DMS114 treated with DMSO at 0.1 percent for 48 hours (cell line): ENCODE data around the gene CYBRD1.
A peak's percentile ranks its signal among the peaks of the same experiment; 100 is the strongest.
"Not testable (repeated sequence)": the region's sequence is repeated elsewhere in the genome, so short reads cannot be mapped to it uniquely, and the experiment has no call there.

Experiments used
- DNase-seq: peaks from one replicate; lab custom pipeline; 2025; ENCODE audit not compliant: unreplicated experiment; lab: John Stamatoyannopoulos, UW

The CYBRD1 gene

DNA sequence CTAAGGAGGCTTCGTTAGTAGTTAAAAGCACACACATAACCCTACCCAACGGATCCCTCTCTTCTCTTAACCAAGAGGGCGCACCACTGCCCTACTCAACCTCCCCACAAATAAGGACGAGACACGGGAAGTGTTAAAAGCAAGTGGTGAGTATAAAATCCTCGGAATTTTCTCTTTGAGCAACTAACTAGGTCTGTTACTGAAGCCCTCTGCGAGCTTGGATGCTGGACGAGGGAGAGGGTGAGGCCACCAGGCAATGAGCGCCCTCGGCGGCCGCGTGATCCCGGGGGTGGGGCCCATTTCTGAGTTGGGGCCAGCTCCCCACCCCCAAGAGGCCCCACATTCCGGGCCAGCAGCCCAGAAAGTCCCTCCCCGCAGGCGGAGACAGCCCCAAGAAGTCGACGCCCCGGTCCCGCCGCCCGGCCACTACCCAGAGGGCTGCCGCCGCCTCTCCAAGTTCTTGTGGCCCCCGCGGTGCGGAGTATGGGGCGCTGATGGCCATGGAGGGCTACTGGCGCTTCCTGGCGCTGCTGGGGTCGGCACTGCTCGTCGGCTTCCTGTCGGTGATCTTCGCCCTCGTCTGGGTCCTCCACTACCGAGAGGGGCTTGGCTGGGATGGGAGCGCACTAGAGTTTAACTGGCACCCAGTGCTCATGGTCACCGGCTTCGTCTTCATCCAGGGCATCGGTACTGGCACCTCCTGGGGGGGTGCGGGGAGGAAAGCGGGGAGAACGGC is at the start of gene CYBRD1:
TSS of gene CYBRD1 (plus strand) at position 423 of the 736 bp plus-strand sequence. CDS start at position 495, 72 bp downstream.
- peak; percentile 21 for DNase-seq

GRCh38 chr2:171475979-171476378 is 46.3 kb upstream of the CYBRD1 start:
- no peak for DNase-seq

GRCh38 chr2:171478345-171478744 is 43.9 kb upstream of the CYBRD1 start:
- DNase-seq: no peak

DNA sequence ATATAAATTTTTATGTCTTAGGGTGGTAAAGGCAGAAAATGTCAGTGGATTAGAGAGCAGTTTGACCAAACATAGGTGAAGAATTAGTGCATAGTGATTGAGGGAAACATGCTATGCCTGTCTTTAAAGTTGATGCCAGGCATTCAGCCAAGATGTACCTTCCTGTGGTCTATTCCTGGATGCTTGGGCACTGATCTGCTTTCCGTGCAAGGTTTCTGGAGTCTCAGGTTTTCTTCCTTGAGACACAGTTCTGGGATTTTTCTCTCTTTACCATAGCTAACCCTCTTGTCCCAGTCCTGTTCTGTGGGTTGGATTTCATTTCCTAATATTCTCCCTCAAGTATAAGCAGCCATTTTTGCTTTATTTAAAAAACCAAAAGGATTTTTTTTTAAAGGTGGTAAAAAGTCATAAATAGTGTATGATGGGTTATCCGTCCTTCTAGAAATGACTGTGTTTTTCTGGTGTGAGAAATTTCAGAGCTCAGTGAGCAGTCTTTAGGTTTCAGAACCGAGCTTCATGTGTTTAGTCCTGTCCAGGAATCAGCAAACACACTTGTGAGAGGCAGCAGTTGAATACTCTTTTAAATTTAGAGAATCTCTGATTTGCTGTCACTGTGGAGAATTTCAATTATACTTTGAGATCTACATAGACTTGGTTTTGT is 43.0 kb upstream of the CYBRD1 start:
- DNase-seq: no peak

GRCh38 chr2:171480908-171481307 is 41.4 kb upstream of the CYBRD1 start:
- no peak for DNase-seq

DNA sequence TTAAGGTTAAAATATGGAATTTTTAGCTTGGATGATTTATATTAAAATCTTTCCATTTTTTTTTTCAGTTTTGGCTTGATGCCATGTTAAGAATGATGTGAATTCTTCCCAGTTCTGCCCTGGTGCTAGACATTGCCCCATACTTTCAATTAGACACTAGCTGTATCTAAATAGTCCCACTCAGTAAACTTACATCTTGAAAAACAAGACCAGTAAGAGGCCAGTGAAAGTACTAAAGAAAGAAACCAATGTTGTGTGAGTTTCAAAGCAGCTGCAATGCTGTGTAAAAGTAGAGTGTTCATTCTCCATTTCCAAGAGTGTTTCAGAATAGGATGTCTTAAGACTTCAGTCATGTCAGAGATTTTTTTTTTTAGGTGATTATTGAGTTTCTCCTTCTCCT is 40.0 kb upstream of the CYBRD1 start:
- DNase-seq: no peak

GRCh38 chr2:171482877-171483276 is 39.4 kb upstream of the CYBRD1 start:
- no peak for DNase-seq

DNA sequence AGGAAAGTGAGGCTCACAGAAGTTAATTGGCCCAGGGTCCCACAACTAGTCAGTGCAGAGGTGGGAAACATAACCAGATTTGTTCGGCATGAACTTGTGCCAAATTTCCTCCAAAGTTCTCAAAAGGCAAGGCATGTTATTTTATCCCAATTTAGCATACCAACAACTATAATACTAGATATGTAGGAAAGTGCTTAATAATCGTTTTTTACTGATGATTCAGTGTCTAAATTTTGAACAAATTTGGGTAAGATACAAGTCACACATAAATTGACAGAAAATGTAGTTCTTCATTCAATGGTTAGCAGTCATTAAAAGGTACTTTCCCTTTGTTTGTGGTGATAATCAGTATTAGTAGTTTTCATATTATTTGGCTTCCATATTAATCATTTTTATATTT is 38.5 kb upstream of the CYBRD1 start:
- no peak for DNase-seq

- no peak for DNase-seq
These were observed 37.2 kb upstream of the CYBRD1 start for GRCh38 chr2:171485116-171485515.

DNA sequence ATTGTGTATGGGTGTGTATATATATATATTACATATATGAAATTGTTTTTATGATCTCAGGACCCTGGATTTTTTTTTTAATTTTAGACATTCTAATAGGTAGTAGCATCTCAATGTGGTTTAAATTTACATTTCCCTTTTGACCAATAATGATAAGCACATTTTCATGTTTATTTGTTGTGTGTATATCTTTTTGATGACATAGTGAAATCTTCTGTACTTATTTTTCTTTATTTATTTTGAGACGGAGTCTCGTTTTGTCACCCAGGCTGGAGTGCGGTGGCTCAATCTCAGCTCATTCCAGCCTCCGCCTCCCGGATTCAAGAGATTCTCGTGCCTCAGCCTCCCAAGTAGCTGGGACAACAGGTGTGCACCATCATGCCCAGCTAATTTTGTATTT is 35.1 kb upstream of the CYBRD1 start:
- DNase-seq: no peak

DNA sequence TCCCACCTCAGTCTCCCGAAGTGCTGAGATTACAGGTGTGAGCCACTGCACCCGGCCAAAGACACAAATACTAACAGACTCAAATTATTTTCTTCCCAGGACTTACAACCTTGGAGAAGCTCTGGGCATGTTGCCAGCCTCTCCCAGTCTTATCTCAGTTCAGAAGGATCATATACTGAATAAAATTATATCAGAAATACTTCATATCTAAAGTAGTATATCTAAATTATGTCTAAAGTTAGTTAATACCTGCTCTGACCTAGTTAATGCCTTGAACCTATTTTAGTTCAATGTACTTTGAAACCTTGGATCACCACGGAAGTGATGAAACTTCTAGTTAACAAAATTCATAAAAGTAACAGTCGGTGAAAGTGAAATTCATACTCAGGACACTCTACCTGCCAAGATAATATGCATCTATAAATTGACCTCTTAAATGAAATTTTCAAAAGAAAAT is 34.4 kb upstream of the CYBRD1 start:
- no peak for DNase-seq

DNA sequence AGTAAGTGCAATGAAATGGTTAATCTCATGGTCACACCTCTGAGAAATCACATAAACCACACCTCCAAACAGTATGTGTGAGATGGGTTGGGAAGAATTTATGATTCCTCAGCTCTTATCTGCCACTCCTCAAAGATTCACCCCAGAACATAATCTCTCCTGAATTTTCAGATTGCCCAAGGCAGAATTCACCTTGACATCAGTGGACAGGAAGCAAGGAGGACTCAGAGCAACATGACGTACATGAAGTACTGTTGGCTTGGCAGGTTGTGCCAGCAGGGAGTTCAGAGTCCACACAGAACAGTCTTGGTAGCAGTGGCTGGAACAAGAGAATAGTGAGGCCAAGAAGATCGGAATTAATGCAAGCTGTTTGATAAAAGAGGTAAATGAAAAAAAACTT is 31.7 kb upstream of the CYBRD1 start:
- DNase-seq: no peak

GRCh38 chr2:171491292-171491691 is 31.0 kb upstream of the CYBRD1 start:
- no peak for DNase-seq

DNA sequence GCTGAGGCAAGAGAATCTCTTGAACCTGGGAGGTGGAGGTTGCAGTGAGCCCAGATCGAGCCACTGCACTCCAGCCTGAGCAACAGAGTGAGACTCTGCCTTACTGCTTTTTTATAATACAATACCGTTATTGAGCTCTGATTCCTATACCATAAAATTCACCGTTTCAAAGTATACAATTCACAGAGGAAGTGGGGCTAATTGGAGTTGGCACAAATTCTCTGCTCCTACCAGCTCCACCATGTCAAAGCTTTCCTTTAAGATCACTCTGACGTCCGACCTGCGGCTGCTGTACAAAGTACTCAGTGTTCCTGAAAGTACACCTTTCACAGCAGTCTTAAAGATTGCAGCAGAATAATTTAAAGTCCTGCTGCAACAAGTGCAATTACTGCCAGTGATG is 29.6 kb upstream of the CYBRD1 start:
- no peak for DNase-seq

DNA sequence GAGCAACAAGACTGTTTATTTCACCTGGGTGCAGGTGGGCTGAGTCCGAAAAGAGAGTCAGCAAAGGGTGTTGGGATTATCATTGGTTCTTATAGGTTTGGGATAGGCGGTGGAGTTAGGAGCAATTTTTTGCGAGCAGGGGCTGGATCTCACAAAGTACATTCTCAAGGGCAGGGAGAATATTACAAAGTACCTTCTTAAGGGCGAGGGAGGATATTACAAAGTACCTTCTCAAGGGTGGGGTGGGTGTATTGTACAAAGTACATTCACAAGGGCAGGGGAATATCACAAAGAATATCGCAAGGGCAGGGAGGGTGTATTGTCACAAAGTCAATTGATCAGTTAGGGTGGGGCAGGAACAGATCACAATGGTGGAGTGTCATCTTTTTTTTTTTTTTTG is 24.6 kb upstream of the CYBRD1 start:
- DNase-seq: not testable (repeated sequence)

- DNase-seq: no peak
These were observed 16.9 kb upstream of the CYBRD1 start for GRCh38 chr2:171505374-171505773.

DNA sequence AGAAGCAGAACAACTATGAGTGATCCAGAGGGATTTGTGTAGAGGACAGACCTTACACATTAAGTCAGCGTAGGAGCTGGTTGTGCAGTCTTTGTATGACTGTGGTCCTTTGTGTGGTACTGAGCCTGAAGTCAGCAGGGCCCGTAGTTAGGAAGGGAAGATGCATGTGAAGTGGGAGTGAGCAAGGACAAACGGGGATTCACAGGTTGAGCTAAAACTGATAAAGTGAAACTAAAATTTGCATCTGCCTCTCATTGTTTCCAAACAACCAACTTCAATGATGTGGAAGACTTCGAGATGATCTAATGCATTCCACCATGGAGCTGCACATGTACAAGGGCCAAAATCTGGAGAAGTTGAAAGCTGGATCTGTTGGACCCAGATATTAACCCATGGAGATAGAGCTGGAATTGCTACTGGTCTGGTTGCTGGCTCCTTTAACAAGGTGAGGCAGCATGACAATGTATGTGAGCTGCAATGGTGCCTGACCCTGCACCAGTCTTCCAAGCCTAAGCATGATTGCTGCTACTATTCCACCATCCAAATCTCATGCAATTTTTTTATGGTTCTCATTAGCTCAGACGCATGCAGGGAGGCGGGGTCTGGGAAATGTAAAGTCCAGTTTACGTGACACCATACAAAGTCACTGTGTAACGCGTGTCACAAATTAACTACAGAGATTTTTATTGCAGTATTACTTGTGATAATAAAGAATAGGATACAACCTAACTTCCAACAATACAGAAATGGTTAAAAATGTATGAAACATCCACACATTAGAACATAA is 12.1 kb upstream of the CYBRD1 start:
- no peak for DNase-seq

GRCh38 chr2:171512014-171512413 is 10.3 kb upstream of the CYBRD1 start:
- no peak for DNase-seq

DNA sequence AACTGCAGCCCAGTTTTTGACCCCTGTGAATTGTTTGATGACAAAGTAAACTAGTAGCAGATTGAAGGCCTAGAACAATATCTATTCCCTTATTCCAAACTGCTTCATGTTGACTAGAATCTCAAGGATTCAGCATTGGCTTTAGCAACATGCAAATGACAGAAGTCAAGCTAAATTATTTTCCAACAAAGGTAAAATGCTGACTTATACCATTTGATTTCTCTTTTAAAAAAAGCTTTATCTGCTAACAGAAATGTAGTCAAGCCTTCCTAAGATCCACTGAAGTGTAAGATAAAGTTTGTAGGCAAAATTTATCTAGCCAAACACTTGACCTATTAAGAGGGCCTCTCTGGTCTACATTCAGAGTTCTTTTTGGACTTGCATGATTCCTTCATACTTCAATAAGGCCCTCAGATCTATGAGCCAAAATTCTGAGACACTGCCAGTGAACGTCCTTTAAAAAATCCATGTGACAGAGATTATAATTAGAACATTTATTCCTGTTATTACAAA is 9.5 kb upstream of the CYBRD1 start:
- DNase-seq: no peak

DNA sequence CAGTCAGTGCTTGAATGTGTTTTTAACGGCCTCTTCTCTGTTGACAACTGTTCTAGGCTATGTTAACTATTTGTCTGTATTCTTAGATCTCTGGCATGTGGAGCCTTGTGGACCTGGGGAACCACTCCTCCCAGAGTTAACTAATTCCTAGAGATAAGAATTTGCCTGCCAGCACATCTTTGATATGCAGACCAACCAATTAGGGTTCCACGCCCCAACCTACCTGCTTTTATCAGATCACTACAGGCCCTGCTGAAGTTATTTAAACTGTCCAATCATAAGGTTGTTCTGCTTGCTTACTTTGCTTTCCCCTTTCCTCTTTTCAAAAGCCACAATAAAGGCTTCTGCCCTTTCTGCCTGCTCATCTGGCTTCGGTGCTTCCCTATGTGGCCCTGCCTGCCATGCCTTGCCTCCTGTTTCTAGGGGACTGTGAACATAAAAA is 8.5 kb upstream of the CYBRD1 start:
- no peak for DNase-seq

DNA sequence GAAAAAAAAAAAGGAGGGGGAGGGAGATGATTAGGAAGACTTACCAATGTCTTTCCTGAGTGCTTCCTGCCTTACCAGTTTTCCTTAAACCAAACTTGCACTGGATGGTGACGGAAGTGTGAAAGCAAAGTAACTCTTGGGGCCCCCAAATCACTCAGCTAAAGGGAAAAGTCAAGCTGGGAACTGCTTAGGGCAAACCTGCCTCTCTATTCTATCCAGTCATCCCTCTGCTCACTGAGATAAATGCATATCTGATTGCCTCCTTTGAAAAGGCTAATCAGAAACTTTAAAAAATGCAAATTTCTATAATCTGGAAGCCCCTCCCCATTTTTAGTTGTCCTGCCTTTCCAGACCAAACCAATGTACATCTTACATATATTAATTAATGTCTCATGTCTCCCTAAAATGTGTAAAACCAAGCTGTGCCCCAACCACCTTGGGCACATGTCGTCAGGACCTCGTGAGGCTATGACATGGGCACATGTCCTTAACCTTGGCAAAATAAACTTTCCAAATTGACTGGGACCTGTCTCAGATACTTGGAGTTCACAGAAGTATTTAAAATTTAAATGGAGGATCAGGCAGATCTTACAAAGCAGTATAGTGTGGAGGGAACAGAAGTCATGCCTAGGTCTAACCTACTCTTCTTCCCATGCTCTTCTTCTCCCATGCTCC is 7.2 kb upstream of the CYBRD1 start:
- no peak for DNase-seq
